Measurements from ENCODE around the gene CHI3L1. TPM values are rescaled to one million over a fixed set of nuclear protein-coding genes. Genes with fewer than 3 reads are reported as not detected.
"Not testable (repeated sequence)": the region's sequence is repeated elsewhere in the genome, so short reads cannot be mapped to it uniquely, and the experiment has no call there.

Gene CHI3L1
- 49.5 TPM for total RNA-seq
- 96.6 TPM for polyA plus RNA-seq (ENCODE audit: insufficient read depth, low read depth, low replicate concordance)
- long read RNA-seq, donor 1, partial matches to known transcripts: 0 of 2 reads
- long read RNA-seq, donor 1, other reads (novel, unspliced or antisense): 0 of 2 reads
- long read RNA-seq, donor 2, partial matches to known transcripts: 0 of 1 reads
- long read RNA-seq, donor 2, other reads (novel, unspliced or antisense): 0 of 1 reads
- long read RNA-seq, donor 3: 0 reads
- long read RNA-seq, donor 4, partial matches to known transcripts: 0 of 1 reads
- long read RNA-seq, donor 4, other reads (novel, unspliced or antisense): 0 of 1 reads
- long read RNA-seq, donor 5: 0 reads
- long read RNA-seq, donor 6, partial matches to known transcripts: 0 of 1 reads
- long read RNA-seq, donor 6, other reads (novel, unspliced or antisense): 0 of 1 reads
- long read RNA-seq, donor 7, transcript CHI3L1-201 (10 exons, 1,792 nt): major isoform, 66 of 75 reads
- long read RNA-seq, donor 7, partial matches to known transcripts: 3 of 75 reads
- long read RNA-seq, donor 7, other reads (novel, unspliced or antisense): 6 of 75 reads
- long read RNA-seq, donor 8, partial matches to known transcripts: 0 of 2 reads
- long read RNA-seq, donor 8, other reads (novel, unspliced or antisense): 0 of 2 reads
- long read RNA-seq, donor 9, partial matches to known transcripts: 0 of 1 reads
- long read RNA-seq, donor 9, other reads (novel, unspliced or antisense): 0 of 1 reads
- long read RNA-seq, donor 10, partial matches to known transcripts: 0 of 2 reads
- long read RNA-seq, donor 10, other reads (novel, unspliced or antisense): 0 of 2 reads

DNA sequence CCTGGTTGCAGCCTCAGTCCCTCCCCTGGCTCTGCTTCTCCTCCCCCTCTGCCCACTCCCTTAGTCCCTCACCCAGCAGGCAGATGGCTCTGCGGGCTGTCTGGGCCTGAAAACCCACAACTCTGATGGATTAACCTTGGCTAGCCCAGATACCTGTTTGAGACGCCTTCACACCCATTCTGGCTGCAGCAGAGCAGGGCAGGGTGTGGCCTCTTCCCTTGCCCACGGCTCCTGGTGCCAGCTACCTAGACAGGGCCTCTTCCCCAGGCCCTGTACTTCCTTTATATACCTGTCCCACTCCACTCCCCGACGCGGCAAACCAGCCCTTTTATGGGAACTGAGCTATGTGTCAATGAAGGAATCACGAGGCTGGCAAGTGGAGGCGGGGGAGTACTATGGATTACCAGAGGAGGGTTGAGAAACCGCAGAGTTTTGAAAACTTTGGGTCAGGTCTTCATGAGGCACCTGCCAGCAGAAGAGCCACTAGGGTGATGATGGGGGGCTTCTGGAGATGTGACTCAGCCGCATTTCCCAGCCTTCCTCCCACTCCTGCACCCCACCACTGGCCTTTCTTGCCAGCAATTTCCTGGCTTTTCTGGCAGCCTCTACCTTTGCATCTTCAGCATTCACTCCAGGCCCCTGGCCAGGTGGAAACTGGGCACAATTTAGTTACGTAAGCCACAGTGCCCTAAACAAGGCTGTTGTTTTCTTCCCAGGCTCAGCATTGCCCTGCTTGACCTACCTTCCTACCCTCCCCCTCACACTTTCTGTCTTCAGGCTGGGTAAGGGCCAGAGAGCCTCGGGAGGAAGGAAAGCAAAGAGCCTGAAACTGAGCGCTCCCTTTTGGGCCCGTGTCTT, at the start of gene CHI3L1:
Gene CHI3L1, minus strand, starts transcription at position 259 of the 858 bp plus-strand sequence. Its CDS starts 81 bp downstream, at position 178.
- no peaks in the 10 kb centered on the region for H3K9me3 ChIP-seq (ENCODE audit: control insufficient read depth in 2 of 3, insufficient read depth in 1 of 3, low read length in 3 of 3)
- FAIRE-seq (no peak), DNase-seq (peak in 1 of 5 donors; percentile 56)
- H3K27ac ChIP-seq (ENCODE audit: low read depth in 2 of 2, low read length in 2 of 2): peak within 1 kb of the TSS; percentile 24 to 34
- no peaks in the 10 kb centered on the region for H3K36me3 ChIP-seq (ENCODE audit: control insufficient read depth in 2 of 3, insufficient read depth in 3 of 3, low read length in 3 of 3)
- peak within 1 kb of the TSS in 1 of 3 donors; percentile 38 for H3K9ac ChIP-seq (ENCODE audit: low read length in 3 of 3)
- TF ChIP-seq, protein P1, sequence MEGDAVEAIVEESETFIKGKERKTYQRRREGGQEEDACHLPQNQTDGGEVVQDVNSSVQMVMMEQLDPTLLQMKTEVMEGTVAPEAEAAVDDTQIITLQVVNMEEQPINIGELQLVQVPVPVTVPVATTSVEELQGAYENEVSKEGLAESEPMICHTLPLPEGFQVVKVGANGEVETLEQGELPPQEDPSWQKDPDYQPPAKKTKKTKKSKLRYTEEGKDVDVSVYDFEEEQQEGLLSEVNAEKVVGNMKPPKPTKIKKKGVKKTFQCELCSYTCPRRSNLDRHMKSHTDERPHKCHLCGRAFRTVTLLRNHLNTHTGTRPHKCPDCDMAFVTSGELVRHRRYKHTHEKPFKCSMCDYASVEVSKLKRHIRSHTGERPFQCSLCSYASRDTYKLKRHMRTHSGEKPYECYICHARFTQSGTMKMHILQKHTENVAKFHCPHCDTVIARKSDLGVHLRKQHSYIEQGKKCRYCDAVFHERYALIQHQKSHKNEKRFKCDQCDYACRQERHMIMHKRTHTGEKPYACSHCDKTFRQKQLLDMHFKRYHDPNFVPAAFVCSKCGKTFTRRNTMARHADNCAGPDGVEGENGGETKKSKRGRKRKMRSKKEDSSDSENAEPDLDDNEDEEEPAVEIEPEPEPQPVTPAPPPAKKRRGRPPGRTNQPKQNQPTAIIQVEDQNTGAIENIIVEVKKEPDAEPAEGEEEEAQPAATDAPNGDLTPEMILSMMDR (IDR thresholded peaks at IDR 0.05; ENCODE audit: borderline replicate concordance, extremely low read depth, insufficient read depth): no peak
- H3K4me1 ChIP-seq (ENCODE audit: control insufficient read depth in 2 of 3, insufficient read depth in 2 of 3, low read depth in 1 of 3, low read length in 3 of 3): peaks cover 0 to 4% (median 3%) of the 10 kb centered on the region in 3 donors
- intact Hi-C loops (cut with DNase I): no loop called here
- no peaks in the 10 kb centered on the region for H3K27me3 ChIP-seq (ENCODE audit: control insufficient read depth, insufficient read depth, low read length)
- H3K4me3 ChIP-seq (ENCODE audit: low read length in 3 of 3): no peak within 1 kb of the TSS

DNA sequence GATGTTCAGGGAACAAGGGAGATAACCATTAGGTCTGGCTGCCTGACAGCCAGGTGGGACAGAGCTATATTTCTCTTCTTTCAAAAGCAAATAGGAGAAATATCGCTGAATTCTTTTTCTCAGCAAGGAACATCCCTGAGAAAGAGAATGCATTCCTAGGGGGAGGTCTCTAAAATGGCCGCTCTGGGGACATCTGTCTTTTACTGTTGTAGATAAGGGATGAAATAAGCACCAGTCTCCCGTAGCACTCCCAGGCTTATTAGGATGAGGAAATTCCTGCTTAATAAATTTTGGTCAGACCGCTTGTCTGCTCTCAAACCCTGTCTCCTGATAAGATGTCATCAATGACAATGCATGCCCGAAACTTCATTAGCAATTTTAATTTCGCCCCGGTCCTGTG, 48.4 kb upstream of the CHI3L1 start:
- H3K27ac ChIP-seq (ENCODE audit: low read depth in 2 of 2, low read length in 2 of 2); DNase-seq; H3K36me3 ChIP-seq (ENCODE audit: control insufficient read depth in 2 of 3, insufficient read depth in 3 of 3, low read length in 3 of 3); FAIRE-seq; H3K4me1 ChIP-seq (ENCODE audit: control insufficient read depth in 2 of 3, insufficient read depth in 2 of 3, low read depth in 1 of 3, low read length in 3 of 3); H3K4me3 ChIP-seq (ENCODE audit: low read length in 3 of 3); H3K9me3 ChIP-seq (ENCODE audit: control insufficient read depth in 2 of 3, insufficient read depth in 1 of 3, low read length in 3 of 3); H3K9ac ChIP-seq (ENCODE audit: low read length in 3 of 3); H3K27me3 ChIP-seq (ENCODE audit: control insufficient read depth, insufficient read depth, low read length); intact Hi-C loops (cut with DNase I): not testable (repeated sequence)

- FAIRE-seq (no peak), DNase-seq (no peak)
- Histone ChIP-seq H3K4me1 (ENCODE audit: control insufficient read depth in 2 of 3, insufficient read depth in 2 of 3, low read depth in 1 of 3, low read length in 3 of 3) (no peaks in the 10 kb centered on the region), H3K27ac (ENCODE audit: low read depth in 2 of 2, low read length in 2 of 2) (no peak within 1 kb of the TSS), H3K9ac (ENCODE audit: low read length in 3 of 3) (no peak within 1 kb of the TSS), H3K27me3 (ENCODE audit: control insufficient read depth, insufficient read depth, low read length) (no peaks in the 10 kb centered on the region), H3K9me3 (ENCODE audit: control insufficient read depth in 2 of 3, insufficient read depth in 1 of 3, low read length in 3 of 3) (peaks cover 0 to 3% (median 0%) of the 10 kb centered on the region in 3 donors), H3K36me3 (ENCODE audit: control insufficient read depth in 2 of 3, insufficient read depth in 3 of 3, low read length in 3 of 3) (no peaks in the 10 kb centered on the region), H3K4me3 (ENCODE audit: low read length in 3 of 3) (no peak within 1 kb of the TSS)
- TF ChIP-seq, protein P1 (IDR thresholded peaks at IDR 0.05; ENCODE audit: borderline replicate concordance, extremely low read depth, insufficient read depth): no peak
- intact Hi-C loops (cut with DNase I): no loop called here
Measured at GRCh38 chr1:203229471-203230135, 43.1 kb upstream of the CHI3L1 start, which contains the start of gene CHIT1. Gene CHIT1 (minus strand): TSS chr1:203229673. CDS start chr1:203229636, 37 bp downstream.
